ENCODE results near the gene SLC38A3. TPM values are rescaled to one million over a fixed set of nuclear protein-coding genes. Genes with fewer than 3 reads are reported as not detected.

SLC38A3 gene
- total and polyA plus RNA-seq, 12 donors, result 0.05 to 48.8 (median 0.28) TPM; not detected in 2

DNA sequence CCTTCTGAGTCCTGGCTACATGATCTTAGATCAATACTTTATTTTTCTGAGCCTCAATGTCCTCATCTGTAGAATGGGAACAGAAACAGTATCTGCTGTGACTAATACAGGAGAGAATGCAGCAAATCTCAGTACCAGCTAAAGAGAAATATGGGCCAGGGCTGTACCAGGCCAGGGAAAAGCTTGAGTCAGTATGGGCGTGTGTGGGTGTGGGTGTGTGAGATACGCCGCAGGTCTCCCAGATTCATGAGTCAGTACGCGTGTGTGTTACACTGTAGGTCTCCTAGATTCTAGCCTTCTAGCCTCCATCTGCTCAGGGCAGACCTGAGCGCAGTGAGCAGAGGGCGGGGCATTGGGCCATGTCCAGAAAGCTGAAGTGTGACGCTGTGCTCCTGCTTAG lies 46.1 kb downstream of the SLC38A3 start:
- WGBS, 4 donors, result 47 to 63% (median 52%) methylated on average over 8 of the region's 8 CpGs
- Histone ChIP-seq H3K27ac (peak overlapping the region in 2 of 5 donors; percentile 18 to 71), H3K27me3 (no peaks in the 10 kb centered on the region), H3K4me1 (replicated peaks in 1 of 2) (peaks cover 24 to 65% of the 10 kb centered on the region in 2 donors), H3K9me3 (replicated peaks in 1 of 3) (no peaks in the 10 kb centered on the region), H3K4me3 (no peak overlapping the region), H3K36me3 (replicated peaks in 1 of 2) (peaks cover 0 to 48% of the 10 kb centered on the region in 2 donors)
- TF ChIP-seq, protein P1, sequence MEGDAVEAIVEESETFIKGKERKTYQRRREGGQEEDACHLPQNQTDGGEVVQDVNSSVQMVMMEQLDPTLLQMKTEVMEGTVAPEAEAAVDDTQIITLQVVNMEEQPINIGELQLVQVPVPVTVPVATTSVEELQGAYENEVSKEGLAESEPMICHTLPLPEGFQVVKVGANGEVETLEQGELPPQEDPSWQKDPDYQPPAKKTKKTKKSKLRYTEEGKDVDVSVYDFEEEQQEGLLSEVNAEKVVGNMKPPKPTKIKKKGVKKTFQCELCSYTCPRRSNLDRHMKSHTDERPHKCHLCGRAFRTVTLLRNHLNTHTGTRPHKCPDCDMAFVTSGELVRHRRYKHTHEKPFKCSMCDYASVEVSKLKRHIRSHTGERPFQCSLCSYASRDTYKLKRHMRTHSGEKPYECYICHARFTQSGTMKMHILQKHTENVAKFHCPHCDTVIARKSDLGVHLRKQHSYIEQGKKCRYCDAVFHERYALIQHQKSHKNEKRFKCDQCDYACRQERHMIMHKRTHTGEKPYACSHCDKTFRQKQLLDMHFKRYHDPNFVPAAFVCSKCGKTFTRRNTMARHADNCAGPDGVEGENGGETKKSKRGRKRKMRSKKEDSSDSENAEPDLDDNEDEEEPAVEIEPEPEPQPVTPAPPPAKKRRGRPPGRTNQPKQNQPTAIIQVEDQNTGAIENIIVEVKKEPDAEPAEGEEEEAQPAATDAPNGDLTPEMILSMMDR (IDR thresholded peaks at IDR 0.05), result no peak
- no peak for TF ChIP-seq POLR2A (IDR thresholded peaks at IDR 0.05)
- peak in 5 of 7 donors; percentile 61 to 75 (median 69) for DNase-seq
- intact Hi-C loops (cut with DNase I), result no loop called here

GRCh38 chr3:50254577-50255250 lies 49.6 kb downstream of the SLC38A3 start:
- Histone ChIP-seq H3K4me3 (no peak overlapping the region), H3K27ac (peak overlapping the region; percentile 16 to 86 (median 60)), H3K9me3 (replicated peaks in 1 of 3) (no peaks in the 10 kb centered on the region), H3K36me3 (replicated peaks in 1 of 2) (peaks cover 0 to 67% of the 10 kb centered on the region in 2 donors), H3K4me1 (replicated peaks in 1 of 2) (peaks cover 0 to 34% of the 10 kb centered on the region in 2 donors), H3K27me3 (no peaks in the 10 kb centered on the region)
- 62 to 68% (median 64%) methylated on average over 4 to 8 of the region's 8 CpGs for WGBS, 4 donors
- intact Hi-C loops (cut with DNase I), result no loop called here
- TF ChIP-seq, protein P1 (IDR thresholded peaks at IDR 0.05), result no peak
- TF ChIP-seq POLR2A (IDR thresholded peaks at IDR 0.05), result peak in 1 of 2 donors; percentile 11
- peak in 6 of 7 donors; percentile 67 to 89 (median 74) for DNase-seq

GRCh38 chr3:50255251-50255615 lies 50.2 kb downstream of the SLC38A3 start:
- TF ChIP-seq POLR2A (IDR thresholded peaks at IDR 0.05), result no peak
- TF ChIP-seq, protein P1 (IDR thresholded peaks at IDR 0.05), result no peak
- WGBS, 4 donors, result 77 to 93% (median 87%) methylated on average over 4 to 9 of the region's 9 CpGs
- Histone ChIP-seq H3K9me3 (replicated peaks in 1 of 3) (no peaks in the 10 kb centered on the region), H3K4me1 (replicated peaks in 1 of 2) (peaks cover 2 to 33% of the 10 kb centered on the region in 2 donors), H3K36me3 (replicated peaks in 1 of 2) (peaks cover 0 to 67% of the 10 kb centered on the region in 2 donors), H3K27me3 (no peaks in the 10 kb centered on the region), H3K4me3 (no peak overlapping the region), H3K27ac (peak overlapping the region; percentile 29 to 86 (median 60))
- intact Hi-C loops (cut with DNase I), result no loop called here
- DNase-seq, result no peak

- no peak overlapping the region for H3K27ac ChIP-seq
- no peak for TF ChIP-seq POLR2A (IDR thresholded peaks at IDR 0.05)
- TF ChIP-seq, protein P1 (IDR thresholded peaks at IDR 0.05), result peak in 4 of 6 experiments; percentile 12 to 38 (median 26)
- DNase-seq, result no peak
- H3K4me3 ChIP-seq, result no peak overlapping the region
- peaks cover 0 to 60% of the 10 kb centered on the region in 2 donors for H3K36me3 ChIP-seq (replicated peaks in 1 of 2)
- no peaks in the 10 kb centered on the region for H3K27me3 ChIP-seq
- intact Hi-C loops (cut with DNase I), result no loop called here
- H3K9me3 ChIP-seq (replicated peaks in 1 of 3), result no peaks in the 10 kb centered on the region
- peaks cover 15 to 32% of the 10 kb centered on the region in 2 donors for H3K4me1 ChIP-seq (replicated peaks in 1 of 2)
- WGBS, 4 donors, result 88 to 96% (median 89%) methylated on average over 17 to 20 of the region's 20 CpGs
These were observed 52.2 kb downstream of the SLC38A3 start for GRCh38 chr3:50256978-50257890.
